Activated B cell treated with CpG ODN at 0.5 μM for 24 hours (primary cell): Measurements from ENCODE around the gene FGGY. TPM values are rescaled to one million over a fixed set of nuclear protein-coding genes. Genes with fewer than 3 reads are reported as not detected.

Experiments used
- ATAC-seq: fragments of 200-7000 bp; cut with Tn5 transposase; one replicate; pipeline ENCODE4 v1.10.0; 2021; ENCODE audit warnings: low read depth, mild to moderate bottlenecking, moderate library complexity
- CTCF ChIA-PET: fragments of 350-600 bp; sonication (Branson Sonifier 250); formaldehyde crosslinking; loops from one replicate; lab custom pipeline; 2021; ENCODE audit warnings: antibody characterized with exemption; lab: Charles Lee
- POLR2A ChIA-PET: fragments of 350-600 bp; sonication (Branson Sonifier 250); formaldehyde crosslinking; loops from one replicate; lab custom pipeline; 2021; ENCODE audit warnings: antibody characterized with exemption; lab: Charles Lee
- DNase-seq: peaks from one replicate; pipeline ENCODE4 v3.0.0; 2022
- H3K27ac Mint-ChIP-seq: one replicate; pipeline ENCODE4 v1.8.0; 2020; ENCODE audit warnings: mixed read lengths
- H3K27me3 Mint-ChIP-seq: one replicate; pipeline ENCODE4 v1.8.0; 2021; ENCODE audit warnings: mixed read lengths
- H3K36me3 Mint-ChIP-seq: one replicate; pipeline ENCODE4 v1.8.0; 2021; ENCODE audit warnings: low read depth, mixed read lengths
- H3K4me1 Mint-ChIP-seq: one replicate; pipeline ENCODE4 v1.8.0; 2021; ENCODE audit warnings: mixed read lengths
- H3K4me3 Mint-ChIP-seq: one replicate; pipeline ENCODE4 v1.8.0; 2020; ENCODE audit warnings: mild to moderate bottlenecking, mixed read lengths
- H3K9me3 Mint-ChIP-seq: one replicate; pipeline ENCODE4 v1.8.0; 2020; ENCODE audit warnings: mixed read lengths
- CTCF ChIP-seq: fragments of 200-600 bp; IDR thresholded peaks from one replicate; pipeline ENCODE4 v1.8.0; 2022; ENCODE audit warnings: antibody characterized with exemption, mild to moderate bottlenecking
- intact Hi-C: fragments of 100-400 bp; cut with micrococcal nuclease; formaldehyde crosslinking; loops from one replicate; pipeline ENCODE4 v1.15.1; 2024
- total RNA-seq: library from RNA; stranded (reverse); gene quantifications from 2 replicates; pipeline ENCODE4 v1.2.3, GENCODE V29; 2022

Gene FGGY
- total RNA-seq, 1 donor from 2014 or later: 24.0 TPM

- no peak for ATAC-seq
- POLR2A ChIA-PET: interaction anchor here (3.5 kb wide), 1 partner anchor 8 kb away, joined by 10 read pairs; no protein-coding TSS in a partner anchor
- H3K9me3 Mint-ChIP-seq: peaks cover 6% of the 10 kb centered on the region
- intact Hi-C loops: no loop called here
- no peak for TF ChIP-seq CTCF
- H3K36me3 Mint-ChIP-seq: peaks cover 6% of the 10 kb centered on the region
- no peaks in the 10 kb centered on the region for H3K27me3 Mint-ChIP-seq
- no peak for DNase-seq
- H3K27ac Mint-ChIP-seq: no peak overlapping the region
- CTCF ChIA-PET: interaction anchor here (1.5 kb wide), 1 partner anchor 128 kb away, joined by 3 read pairs; no protein-coding TSS in a partner anchor
- H3K4me3 Mint-ChIP-seq: no peak overlapping the region
- peaks cover 32% of the 10 kb centered on the region for H3K4me1 Mint-ChIP-seq
These were observed 272.3 kb downstream of the FGGY start for GRCh38 chr1:59569198-59569597.

GRCh38 chr1:59570524-59570923, 273.6 kb downstream of the FGGY start:
- no peaks in the 10 kb centered on the region for H3K27me3 Mint-ChIP-seq
- peak overlapping the region; percentile 13 for H3K4me3 Mint-ChIP-seq
- H3K36me3 Mint-ChIP-seq: peaks cover 7% of the 10 kb centered on the region
- no peak for TF ChIP-seq CTCF
- DNase-seq (no peak), ATAC-seq (peak; percentile 66)
- intact Hi-C loops: loop anchor here (5.0 kb wide), 1 partner anchor 122 kb away; no protein-coding TSS in a partner anchor
- peaks cover 29% of the 10 kb centered on the region for H3K4me1 Mint-ChIP-seq
- POLR2A ChIA-PET: interaction anchor here (3.5 kb wide), 1 partner anchor 9 kb away, joined by 10 read pairs; no protein-coding TSS in a partner anchor
- CTCF ChIA-PET: interaction anchor here (1.5 kb wide), 1 partner anchor 127 kb away, joined by 3 read pairs; no protein-coding TSS in a partner anchor
- peaks cover 6% of the 10 kb centered on the region for H3K9me3 Mint-ChIP-seq
- H3K27ac Mint-ChIP-seq: peak overlapping the region; percentile 12

- Mint-ChIP-seq H3K4me1 (peaks cover 29% of the 10 kb centered on the region), H3K9me3 (peaks cover 9% of the 10 kb centered on the region), H3K27me3 (no peaks in the 10 kb centered on the region), H3K36me3 (peaks cover 7% of the 10 kb centered on the region), H3K27ac (no peak overlapping the region), H3K4me3 (no peak overlapping the region)
- CTCF ChIA-PET: no interaction called here
- ATAC-seq (no peak), DNase-seq (no peak)
- POLR2A ChIA-PET: no interaction called here
- TF ChIP-seq CTCF: no peak
- intact Hi-C loops: loop anchor here (5.0 kb wide), 1 partner anchor 118 kb away; no protein-coding TSS in a partner anchor
These were observed 277.2 kb downstream of the FGGY start for GRCh38 chr1:59574085-59574484.

- Mint-ChIP-seq H3K4me1 (no peaks in the 10 kb centered on the region), H3K27me3 (no peaks in the 10 kb centered on the region), H3K4me3 (no peak overlapping the region), H3K27ac (no peak overlapping the region), H3K9me3 (peaks cover 9% of the 10 kb centered on the region), H3K36me3 (peaks cover 7% of the 10 kb centered on the region)
- ATAC-seq (no peak), DNase-seq (no peak)
- intact Hi-C loops: no loop called here
- ChIA-PET CTCF (no interaction called here), POLR2A (no interaction called here)
- no peak for TF ChIP-seq CTCF
These were observed 280.9 kb downstream of the FGGY start for GRCh38 chr1:59577774-59578173.

- CTCF ChIA-PET: no interaction called here
- Mint-ChIP-seq H3K36me3 (peaks cover 4% of the 10 kb centered on the region), H3K9me3 (peaks cover 3% of the 10 kb centered on the region), H3K27ac (no peak overlapping the region), H3K27me3 (no peaks in the 10 kb centered on the region), H3K4me3 (no peak overlapping the region), H3K4me1 (no peaks in the 10 kb centered on the region)
- DNase-seq: no peak
- no peak for TF ChIP-seq CTCF
- intact Hi-C loops: no loop called here
- no peak for ATAC-seq
- POLR2A ChIA-PET: no interaction called here
These were observed 282.3 kb downstream of the FGGY start for GRCh38 chr1:59579222-59579621.
